T-helper 22 cell (primary cell): ENCODE results near the gene DPF1.

ENCODE experiments used
- DNase-seq: peaks from one replicate; pipeline ENCODE4 v3.0.0-alpha.2; 2020; ENCODE audit warnings: low read depth

DPF1 gene

DNA sequence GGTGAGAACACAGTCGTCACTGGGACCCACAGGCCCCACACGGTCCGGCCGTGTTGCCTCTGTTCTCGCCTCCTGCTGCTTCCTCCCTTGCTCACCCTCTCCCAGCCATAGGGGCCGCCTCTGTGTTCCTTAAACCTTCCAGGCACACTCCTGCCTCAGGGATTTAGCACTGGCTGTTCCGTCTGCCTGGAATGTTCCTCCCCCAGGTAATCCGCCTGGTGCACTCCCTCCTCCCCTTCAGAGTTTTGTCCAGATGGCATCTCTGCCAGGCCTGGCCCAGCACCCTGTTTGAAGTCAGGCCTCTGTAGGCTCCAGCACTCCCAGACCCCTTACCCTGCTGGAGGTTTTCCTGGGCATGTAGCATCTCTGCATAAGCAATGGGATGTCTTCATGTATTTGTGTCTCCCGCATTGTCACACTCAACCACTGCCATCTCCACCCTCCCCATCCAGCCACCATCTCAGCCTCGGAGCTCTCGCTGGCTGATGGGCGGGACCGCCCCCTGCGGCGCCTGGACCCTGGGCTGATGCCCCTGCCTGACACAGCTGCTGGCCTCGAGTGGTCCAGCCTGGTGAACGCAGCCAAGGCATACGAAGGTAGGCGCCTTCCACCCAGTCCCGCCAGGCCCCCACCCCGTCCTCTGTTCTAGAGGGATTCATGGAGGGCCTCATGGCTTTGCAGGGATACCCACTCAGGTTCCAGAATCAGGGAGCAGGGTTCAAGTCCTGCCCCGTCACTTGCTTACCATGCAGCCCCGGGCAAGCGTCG, 25.9 kb downstream of the DPF1 start:
- DNase-seq: no peak

DNA sequence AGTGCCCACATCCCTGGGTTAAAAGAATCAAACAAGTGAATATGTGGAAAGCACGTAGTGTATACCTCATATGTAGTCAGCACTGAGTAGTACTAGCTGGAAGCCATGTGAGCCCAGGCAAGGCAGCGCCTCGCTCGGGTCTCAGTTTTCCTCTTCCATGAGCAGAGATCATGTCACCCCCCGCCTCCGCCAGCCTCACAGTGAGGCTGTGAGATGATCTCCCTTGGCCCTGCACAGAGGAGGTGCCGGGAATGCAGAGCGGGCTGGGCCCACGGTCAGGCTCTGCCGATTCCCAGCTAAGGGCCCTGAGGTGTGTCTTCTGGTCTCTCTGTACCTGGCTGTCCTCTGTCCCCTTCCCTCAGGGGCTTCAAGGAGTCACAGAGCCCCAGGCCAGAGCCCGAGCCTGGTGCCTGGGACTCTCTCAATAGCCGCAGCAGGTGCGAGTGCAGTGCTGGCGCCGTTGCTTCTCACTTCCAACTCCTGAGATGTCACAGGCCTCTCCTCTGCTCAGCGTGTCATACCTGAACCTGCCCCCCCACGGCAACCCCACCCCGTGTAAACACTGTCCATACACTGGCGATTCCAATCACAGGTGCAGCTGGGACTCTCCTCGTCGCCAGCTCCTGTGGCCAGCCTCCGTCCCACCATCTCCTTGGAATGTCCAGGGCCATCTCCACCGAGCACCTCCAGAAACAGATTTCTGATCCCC, 26.9 kb downstream of the DPF1 start:
- no peak for DNase-seq

DNA sequence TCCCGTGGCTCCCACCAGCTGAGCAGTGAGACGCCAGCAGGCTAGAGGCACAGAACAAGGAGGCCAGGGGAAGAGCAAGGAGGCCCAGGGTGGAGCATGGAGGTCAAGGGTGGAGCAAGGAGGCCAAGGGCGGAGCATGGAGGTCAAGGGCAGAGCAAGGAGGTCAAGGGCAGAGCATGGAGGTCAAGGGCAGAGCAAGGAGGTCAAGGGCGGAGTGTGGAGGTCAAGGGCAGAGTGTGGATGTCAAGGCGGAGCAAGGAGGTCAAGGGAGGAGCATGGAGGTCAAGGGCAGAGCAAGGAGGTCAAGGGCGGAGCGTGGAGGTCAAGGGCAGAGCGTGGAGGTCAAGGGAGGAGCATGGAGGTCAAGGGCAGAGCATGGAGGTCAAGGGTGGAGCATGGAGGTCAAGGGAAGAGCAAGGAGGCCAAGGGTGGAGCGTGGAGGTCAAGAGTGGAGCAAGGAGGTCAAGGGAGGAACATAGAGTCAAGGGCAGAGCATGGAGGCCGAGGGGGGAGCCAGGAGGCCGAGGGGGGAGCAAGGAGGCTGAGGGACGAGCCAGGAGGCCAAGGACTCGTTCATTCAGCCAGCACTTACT, 27.7 kb downstream of the DPF1 start:
- no peak for DNase-seq

DNA sequence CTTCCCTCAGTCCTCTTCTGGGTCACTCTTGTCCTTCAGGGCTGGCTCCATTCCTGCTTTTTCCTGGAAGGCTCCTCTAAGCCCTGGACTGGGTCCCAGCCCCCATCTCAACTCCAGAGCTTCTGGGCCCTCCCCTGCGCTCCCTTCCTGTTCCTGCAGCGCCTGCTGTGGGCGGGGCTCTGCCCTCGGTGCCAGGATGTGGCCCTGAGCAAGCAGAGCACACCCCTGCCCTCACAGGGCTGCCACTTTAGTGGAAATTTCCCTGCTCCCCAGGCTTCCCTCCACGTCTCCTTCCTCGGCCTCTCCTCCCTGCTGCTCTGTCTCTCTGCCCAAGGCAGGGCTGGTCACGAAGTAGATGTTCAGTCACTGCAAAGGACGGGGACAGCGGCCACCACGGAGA, 28.8 kb downstream of the DPF1 start:
- DNase-seq: no peak

DNA sequence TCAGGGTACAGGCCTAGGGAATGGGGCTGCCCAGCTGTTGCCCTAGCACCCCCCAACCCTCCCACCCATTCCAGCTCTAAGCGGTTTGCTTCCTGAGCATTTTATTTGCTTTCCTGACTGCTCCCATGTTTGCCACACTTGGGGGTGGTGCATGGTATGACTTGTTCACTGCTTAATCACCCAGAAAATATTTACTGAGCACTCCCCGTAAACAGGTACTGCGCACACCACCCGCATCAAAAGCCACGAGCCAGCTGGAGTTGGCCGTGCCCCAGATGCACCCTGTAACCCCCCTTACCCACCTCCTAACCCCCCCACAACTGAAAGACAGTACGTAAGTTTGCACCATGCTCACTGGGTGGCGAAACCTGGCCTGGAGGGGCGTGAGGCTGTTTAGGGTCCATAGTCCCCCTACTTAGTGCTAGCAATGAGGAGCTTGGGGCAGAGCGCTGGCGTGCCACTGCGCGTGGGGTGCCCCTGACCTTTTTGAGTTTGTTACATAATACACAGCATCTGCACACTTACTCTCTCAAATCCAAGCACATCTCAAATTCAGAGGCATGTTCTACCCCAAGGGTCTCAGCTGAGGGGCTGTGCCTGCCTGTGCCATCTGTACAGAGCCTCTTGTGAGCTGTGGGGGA, 29.8 kb downstream of the DPF1 start:
- DNase-seq: no peak

DNA sequence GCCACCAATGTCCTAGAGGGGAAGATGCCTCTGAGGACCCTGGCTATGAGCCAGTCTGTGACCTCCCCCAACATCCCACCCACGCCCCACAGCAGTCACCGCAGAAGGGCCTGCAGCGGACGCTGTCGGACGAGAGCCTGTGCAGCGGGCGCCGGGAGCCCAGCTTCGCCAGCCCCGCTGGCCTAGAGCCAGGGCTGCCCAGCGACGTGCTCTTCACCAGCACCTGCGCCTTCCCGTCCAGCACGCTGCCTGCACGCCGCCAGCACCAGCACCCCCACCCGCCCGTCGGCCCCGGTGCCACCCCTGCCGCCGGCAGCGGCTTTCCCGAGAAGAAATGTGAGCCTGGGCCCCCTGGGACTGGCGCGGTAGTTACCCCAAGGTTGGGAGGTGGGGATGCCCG, 30.6 kb downstream of the DPF1 start:
- no peak for DNase-seq

DNA sequence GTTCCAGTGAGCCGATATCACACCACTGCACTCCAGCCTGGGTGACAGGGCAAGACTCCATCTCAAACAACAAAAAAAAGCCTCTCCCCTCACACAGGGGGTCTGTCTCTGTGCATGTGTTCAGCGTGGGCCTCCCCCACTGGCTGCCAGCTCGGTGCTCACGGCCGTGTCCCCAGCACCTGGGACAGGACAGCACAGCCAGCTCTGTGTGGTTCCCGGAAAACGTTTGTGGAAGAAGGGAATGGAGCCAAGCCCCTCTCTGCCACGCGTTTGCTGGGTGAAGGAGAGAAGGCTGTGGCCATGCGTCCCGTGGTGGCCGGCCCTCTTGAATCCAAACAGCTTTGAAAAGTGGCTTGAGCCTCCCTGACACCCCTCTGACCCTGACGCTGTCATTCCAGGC, 32.3 kb downstream of the DPF1 start:
- no peak for DNase-seq

DNA sequence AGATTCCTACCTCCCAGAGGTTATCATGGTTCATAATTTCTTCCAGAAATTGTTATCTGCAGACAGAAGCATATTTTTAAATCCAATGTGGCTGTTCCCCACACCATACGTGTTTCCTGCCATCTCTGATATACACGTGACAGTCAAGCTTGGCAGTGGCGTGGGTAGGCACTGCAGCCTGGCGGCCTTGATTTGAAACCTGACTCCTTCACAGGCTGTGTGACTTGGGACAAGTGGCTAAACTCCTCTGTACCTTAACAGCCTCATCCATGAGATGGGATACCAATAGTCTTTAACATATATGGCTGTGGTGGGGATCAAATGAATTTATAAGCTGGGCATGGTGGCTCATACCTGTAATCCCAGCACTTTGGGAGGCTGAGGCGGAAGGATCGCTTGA, 33.2 kb downstream of the DPF1 start:
- no peak for DNase-seq

DNA sequence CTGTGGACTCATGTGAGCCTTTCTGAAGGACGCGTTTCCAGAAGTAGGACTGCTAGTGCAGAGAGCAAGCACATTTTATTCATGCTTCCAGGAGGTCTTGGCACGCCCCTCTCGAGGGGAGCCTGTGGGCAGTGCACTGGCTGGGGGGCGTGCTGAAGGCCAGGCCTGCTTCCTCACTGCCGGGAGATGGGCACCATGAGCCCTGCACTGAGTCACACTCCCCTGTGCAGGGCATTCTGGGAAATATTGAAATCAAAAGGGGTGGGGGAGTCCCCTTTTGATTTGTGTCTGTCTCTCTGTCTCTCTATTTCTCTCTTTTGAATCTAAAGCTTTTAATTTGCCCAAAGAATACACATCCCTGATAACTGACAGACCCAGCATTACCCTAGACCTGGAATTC, 34.0 kb downstream of the DPF1 start:
- no peak for DNase-seq

DNA sequence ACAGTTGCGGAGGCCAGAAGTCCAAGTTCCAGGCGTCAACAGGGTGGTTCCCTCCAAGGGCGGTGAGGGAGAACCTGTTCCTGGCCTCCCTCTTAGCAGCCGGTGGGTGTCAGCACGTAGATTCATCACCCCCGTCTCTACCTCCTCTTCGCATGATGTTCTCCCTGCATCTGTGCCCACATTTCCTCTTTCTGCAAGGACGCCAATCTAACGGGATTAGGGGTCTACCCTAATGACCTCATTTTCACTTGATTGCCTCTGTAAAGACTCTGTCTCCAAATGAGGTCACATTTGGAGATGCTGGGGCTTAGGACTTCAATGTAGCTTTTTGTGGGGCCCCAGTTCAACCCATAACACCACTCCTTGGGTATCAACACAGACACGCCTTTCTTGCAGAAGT, 38.5 kb downstream of the DPF1 start:
- DNase-seq: no peak

DNA sequence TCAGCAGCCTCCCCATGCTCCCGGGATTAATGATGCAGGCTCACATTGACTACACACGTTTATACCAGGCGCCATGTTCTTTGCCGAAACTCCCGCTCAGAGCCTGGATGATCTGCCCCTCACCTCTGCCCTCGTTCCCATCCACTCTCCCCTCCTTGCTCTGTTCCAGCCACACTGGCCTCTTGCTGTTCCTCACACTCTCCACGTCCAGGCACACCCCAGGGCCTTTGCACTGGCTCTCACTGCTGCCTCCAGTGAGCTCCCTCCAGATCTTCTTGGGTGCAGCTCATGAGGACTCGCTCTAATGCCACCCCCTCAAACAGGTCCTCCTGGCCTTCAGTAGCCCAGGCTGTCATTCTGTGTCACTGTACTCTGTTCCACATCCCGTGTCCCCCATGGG, 39.2 kb downstream of the DPF1 start:
- DNase-seq: no peak

DNA sequence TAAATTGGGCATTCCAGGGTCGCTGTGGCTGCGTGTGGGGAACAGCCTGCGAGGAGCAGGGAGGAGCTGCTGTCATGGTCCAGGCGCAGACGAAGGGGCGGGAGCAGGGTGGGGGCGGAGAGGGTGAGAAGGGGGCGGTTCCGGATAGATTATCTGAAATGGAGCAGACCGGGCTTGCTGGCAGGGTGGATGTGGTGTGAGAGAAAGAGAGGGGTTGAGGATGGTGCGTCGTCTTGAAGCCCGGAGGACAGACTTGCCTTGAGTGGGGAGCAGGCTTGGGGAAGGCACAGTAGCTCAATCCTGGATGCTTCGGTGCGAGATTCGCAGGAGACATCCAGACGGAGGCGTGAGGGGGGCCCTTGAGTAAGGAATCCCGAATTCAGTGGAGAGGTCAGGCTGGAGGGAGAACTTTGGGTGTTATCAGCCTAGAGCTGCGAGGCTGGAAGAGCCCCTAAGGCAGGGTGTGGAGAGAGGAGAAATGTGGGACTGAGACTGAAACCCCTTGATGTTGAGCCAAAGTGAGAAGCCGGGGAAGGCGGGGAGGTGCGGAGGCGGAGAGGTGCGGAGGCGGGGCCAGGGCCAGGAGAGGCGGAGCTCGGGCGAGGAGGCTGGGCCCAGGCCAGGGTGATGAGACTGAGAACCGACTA, 40.6 kb downstream of the DPF1 start:
- no peak for DNase-seq

DNA sequence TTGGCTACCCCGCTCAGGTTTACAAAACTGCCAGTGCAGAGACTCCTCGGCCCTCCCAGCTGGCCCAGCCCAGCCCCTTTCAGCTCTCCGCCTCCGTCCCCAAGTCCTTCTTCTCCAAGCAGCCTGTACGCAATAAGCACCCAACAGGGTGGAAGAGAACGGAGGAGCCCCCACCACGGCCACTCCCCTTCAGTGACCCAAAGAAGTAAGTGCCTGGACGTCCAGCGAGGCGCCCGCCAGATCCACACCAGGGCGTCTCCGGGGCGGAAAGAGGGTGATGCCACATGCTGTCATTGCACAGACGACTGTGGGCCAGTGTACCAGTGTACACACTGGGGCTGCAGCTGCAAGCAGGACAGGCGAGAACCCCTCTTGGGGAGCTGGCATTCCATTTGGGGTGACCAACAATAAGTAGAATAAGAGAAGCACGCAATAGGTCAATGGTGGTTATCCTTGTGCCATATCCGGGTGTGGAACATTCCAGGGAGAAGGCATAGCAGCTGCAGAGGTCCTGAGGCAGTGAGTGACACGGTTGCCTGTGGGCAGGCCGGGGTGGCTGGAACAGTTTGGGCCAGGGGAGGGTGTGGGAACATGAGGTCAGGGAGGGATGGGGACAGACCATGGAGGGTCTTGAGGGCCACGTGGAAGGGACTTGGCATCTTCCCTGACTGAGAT, 41.3 kb downstream of the DPF1 start:
- no peak for DNase-seq

DNA sequence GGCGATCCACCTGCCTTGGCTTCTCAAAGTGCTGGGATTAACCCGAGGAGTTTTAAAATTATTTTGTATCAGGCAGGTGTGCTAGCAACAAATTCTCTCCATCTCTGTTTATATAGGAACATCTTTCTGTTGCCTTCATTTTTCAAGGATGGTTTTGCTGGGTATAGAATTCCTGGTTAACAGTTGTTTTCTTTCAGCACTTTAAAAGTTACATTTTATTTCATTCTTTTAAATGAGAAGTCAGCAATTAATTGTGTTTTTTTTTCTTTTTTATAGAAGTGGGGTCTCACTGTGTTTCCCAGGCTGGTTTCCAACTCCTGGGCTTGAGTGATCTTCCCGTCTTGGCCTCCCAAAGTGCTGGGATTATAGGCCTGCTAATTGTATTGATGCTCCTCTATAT, 44.0 kb downstream of the DPF1 start:
- no peak for DNase-seq

DNA sequence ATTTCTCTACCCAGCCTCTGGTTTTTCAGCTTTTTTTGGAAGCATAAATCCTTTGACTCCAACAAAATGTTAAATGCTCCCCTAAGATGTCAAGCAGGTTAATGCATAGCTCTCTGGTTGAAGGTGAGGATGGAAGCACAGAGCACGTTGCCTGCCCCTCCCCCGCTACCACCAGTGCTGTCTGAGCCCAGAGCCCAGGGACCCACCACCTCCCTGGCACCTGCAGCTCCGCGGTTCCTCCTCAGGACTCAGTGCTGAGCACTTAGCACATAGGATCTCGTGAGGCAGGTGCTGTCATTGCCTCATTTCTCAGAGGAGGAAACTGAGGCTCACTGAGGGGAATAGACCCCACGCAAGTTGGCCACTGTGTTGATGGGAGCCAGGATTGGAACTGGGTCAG, 48.6 kb downstream of the DPF1 start:
- no peak for DNase-seq

DNA sequence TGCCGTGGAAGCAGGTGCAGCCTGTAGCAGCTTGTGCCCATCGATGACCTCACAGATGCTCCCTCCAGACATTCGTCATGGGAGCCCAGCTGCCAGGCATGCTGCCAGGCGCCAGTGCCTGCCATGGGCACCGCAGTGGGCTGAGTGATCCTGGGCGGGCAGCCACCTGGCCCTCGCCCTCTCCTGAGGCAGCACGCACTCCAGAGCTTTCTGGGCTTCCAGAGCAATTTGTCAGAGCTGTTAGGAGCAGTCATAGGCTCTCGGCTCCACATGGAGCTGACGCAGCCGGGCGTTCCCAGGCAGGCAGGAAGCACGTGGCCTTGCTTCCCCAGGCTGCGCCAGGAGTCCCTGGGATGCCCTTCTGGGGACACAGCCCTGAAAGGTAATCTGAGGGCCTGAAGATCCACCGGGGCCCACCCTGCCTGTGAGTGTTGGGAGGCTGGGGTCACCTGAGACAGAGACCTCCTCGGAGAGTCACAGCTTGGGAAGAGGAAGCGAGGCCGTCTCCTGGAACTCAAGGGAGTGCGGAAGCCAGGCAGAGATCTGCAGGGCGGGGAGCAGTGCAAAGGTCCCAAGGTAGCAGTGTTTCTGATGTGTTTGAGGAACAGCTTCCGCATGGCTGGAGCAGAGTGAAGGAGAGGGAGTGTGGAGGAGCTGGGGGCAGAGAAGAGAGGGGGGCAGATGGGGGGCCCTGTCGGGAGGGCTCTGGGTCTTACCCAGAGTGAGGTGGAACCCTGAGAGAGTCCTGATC, 50.6 kb downstream of the DPF1 start:
- DNase-seq: no peak

DNA sequence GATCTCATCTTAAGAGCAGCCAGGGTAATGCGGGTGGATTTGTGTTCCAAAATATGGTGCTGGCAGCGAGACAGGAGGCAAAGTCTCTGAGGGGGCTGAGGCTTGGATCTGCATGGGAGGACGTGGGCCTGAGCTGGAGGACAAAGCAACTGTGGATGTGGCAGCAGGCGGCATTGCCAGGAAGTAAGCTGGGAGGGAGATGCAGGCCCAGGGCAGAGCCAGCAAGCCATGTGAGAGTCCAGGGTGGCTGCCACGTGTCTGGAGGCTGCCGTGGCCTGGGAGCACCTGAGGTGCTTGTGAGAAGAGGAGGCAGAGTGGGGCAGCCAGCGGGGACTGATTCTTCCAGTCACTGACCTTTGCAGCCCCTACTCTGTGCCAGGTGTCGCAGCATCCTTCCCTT, 52.0 kb downstream of the DPF1 start:
- no peak for DNase-seq

DNA sequence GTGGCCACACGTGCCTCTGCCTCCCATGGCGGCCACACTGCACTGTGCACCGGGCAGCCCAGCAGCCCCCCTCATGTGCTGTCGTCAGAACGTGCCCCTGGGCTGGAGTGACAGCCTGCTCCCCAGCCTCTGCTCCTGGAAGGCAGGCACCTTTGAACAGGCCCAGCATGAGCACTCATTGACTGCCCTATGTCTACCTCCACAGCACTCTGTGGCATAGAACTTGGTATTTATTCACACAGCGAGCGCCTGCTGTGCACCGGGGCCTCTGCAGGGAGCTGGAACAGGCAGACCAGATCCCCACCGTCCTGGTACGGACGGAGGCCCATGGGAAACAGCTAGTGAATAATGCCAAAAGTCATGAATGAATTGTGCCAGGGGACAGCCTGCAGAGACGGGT, 53.7 kb downstream of the DPF1 start:
- DNase-seq: no peak

DNA sequence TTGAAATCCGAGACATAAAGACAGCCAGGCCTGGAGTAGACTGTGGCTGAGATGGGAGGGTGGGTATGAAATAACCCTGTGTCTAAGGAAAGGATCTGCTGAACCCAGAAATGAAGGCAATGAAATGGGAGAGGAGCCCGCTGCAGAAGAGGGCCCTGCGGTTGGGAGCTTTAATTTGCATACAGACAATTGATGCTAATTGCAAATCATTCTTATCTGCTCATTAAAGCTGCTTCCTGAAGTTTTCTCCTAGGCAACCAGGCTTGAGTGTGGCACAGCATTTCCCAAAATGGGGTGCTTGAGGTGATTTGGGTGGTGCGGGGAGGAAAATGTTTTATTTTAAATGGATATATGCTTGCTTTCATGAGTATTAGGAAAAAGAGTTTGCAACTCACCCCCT, 55.4 kb downstream of the DPF1 start:
- DNase-seq: no peak

DNA sequence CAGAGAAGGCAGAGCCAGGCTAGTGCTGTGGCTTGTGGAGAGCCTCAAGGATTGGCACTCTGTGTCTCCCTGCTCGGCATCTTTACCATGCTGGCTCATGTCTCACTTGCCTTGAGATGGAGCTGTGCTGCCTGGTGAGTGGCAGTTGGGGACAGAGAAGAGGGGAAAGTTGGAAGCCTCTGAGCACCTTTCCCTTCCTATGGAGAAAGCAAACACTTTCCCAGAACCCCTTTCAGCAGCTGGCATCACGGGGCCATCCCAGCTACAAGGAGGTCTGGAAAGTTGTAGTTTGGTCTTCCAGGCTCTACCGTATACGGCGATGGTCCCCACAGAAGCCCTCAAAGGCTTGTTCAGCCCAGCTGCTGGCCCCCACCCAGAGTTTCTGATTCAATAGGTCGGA, 58.7 kb downstream of the DPF1 start:
- no peak for DNase-seq

DNA sequence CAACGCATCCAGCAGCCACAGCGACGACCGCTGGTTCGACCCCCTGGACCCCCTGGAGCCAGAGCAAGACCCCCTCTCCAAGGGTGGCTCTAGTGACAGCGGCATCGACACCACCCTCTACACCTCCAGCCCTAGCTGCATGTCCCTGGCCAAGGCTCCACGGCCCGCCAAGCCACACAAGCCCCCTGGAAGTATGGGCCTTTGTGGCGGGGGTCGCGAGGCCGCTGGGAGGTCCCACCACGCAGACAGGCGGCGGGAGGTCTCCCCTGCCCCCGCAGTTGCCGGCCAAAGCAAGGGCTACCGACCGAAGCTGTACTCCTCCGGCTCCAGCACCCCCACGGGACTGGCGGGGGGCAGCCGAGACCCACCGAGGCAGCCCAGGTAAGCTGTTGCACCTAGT, 59.5 kb downstream of the DPF1 start:
- DNase-seq: no peak
